GM15510 (cell line): ENCODE data around the gene C3orf33.

Experiments
- POLR2A ChIP-seq: IDR thresholded peaks from 3 replicates; pipeline ENCODE4 v1.6.1; 2011; ENCODE audit warnings: borderline replicate concordance; ENCODE audit not compliant: insufficient read length; ENCODE audit errors: extremely low read depth

The C3orf33 gene

GRCh38 chr3:155805802-155806618, at the start of gene C3orf33:
TSS of gene C3orf33 (minus strand) at chr3:155806278. CDS start at chr3:155806252, 26 bp downstream.
- TF ChIP-seq POLR2A = peak; percentile 49

- peak; percentile 78 for TF ChIP-seq POLR2A
Observed at GRCh38 chr3:155854141-155854940, 48.3 kb upstream of the C3orf33 start, which contains the start of gene SLC33A1. TSS of gene SLC33A1 (minus strand) at chr3:155854427. CDS start at chr3:155853997, 430 bp downstream.

- no peak for TF ChIP-seq POLR2A
Observed at GRCh38 chr3:155853214-155854140, 47.4 kb upstream of the C3orf33 start.

GRCh38 chr3:155852341-155852740, 46.3 kb upstream of the C3orf33 start:
- no peak for TF ChIP-seq POLR2A

- TF ChIP-seq POLR2A = no peak
Observed at GRCh38 chr3:155847993-155848392, 41.9 kb upstream of the C3orf33 start.

GRCh38 chr3:155846119-155846518, 40.0 kb upstream of the C3orf33 start:
- TF ChIP-seq POLR2A = no peak

- TF ChIP-seq POLR2A = no peak
Observed at GRCh38 chr3:155843569-155843968, 37.5 kb upstream of the C3orf33 start.

GRCh38 chr3:155835341-155836071, 29.4 kb upstream of the C3orf33 start:
- TF ChIP-seq POLR2A = no peak

GRCh38 chr3:155815030-155815545, 9.0 kb upstream of the C3orf33 start:
- TF ChIP-seq POLR2A = no peak

- no peak for TF ChIP-seq POLR2A
Observed at GRCh38 chr3:155809181-155809580, 3.1 kb upstream of the C3orf33 start.

GRCh38 chr3:155807823-155808222, 1.7 kb upstream of the C3orf33 start:
- no peak for TF ChIP-seq POLR2A

GRCh38 chr3:155805204-155805801, 775 bp downstream of the C3orf33 start:
- TF ChIP-seq POLR2A = no peak

GRCh38 chr3:155804323-155804722, 1.8 kb downstream of the C3orf33 start:
- no peak for TF ChIP-seq POLR2A

- no peak for TF ChIP-seq POLR2A
Observed at GRCh38 chr3:155792532-155792931, 13.5 kb downstream of the C3orf33 start.

- TF ChIP-seq POLR2A = no peak
Observed at GRCh38 chr3:155791190-155791589, 14.9 kb downstream of the C3orf33 start.
